Panc1 (cell line): ENCODE data around the gene KIRREL3. TPM values are rescaled to one million over a fixed set of nuclear protein-coding genes. Genes with fewer than 3 reads are reported as not detected.

Experiments
- ATAC-seq: fragments of 200-7000 bp; cut with Tn5 transposase; 2 replicates; pipeline ENCODE4 v1.9.1; 2020; ENCODE audit warnings: mild to moderate bottlenecking, moderate library complexity
- BruUV-seq: library from RNA; stranded (reverse); fragments of 400-500 nt; replicated peaks from 2 replicates; lab custom pipeline; 2021; lab: Mats Ljungman, UMichigan
- CTCF ChIA-PET: fragments of 300-600 bp; sonication (Branson Sonifier 250); formaldehyde crosslinking; loops from one replicate; lab custom pipeline; 2022; ENCODE audit warnings: antibody characterized with exemption; lab: Charles Lee
- POLR2A ChIA-PET: fragments of 300-600 bp; sonication (Branson Sonifier 250); formaldehyde crosslinking; loops from one replicate; lab custom pipeline; 2022; ENCODE audit warnings: antibody characterized with exemption; lab: Charles Lee
- DNase-seq: peaks from one replicate; pipeline ENCODE4 v3.0.0-alpha.2; 2010; ENCODE audit warnings: low read depth, low spot score
- H3K27ac ChIP-seq: 2 replicates; pipeline ENCODE4 v1.5.1; 2011; ENCODE audit warnings: mild to moderate bottlenecking, low read length, inconsistent platforms
- H3K27me3 ChIP-seq: fragments of 200-500 bp; sonication (Bioruptor generic); 2 replicates; pipeline ENCODE4 v1.6.0; 2014; ENCODE audit warnings: low read length, inconsistent platforms; ENCODE audit not compliant: control insufficient read depth, insufficient read depth
- H3K36me3 ChIP-seq: fragments of 200-500 bp; sonication (Bioruptor generic); 2 replicates; pipeline ENCODE4 v1.5.1; 2014; ENCODE audit warnings: inconsistent platforms, mild to moderate bottlenecking, low read length, moderate library complexity; ENCODE audit not compliant: control insufficient read depth, insufficient read depth
- H3K4me1 ChIP-seq: 2 replicates; pipeline ENCODE4 v1.5.1; 2011; ENCODE audit warnings: inconsistent platforms, mild to moderate bottlenecking, low read length, moderate library complexity; ENCODE audit not compliant: control insufficient read depth, insufficient read depth
- H3K4me3 ChIP-seq, 2 experiments: 2 replicates each; pipeline ENCODE4 v1.5.1; 2011 to 2012; ENCODE audit warnings: low read depth in 2 of 2, low read length in 2 of 2, mild to moderate bottlenecking in 2 of 2, inconsistent platforms in 1 of 2, moderate library complexity in 1 of 2
- H3K9me3 ChIP-seq: fragments of 200-500 bp; sonication (Bioruptor generic); 2 replicates; pipeline ENCODE4 v1.5.1; 2014; ENCODE audit warnings: low read depth, mild to moderate bottlenecking, inconsistent platforms, low read length, moderate library complexity; ENCODE audit not compliant: control insufficient read depth, insufficient read depth
- POLR2AphosphoS5 ChIP-seq: IDR thresholded peaks from 2 replicates; pipeline ENCODE4 v1.6.1; 2012; ENCODE audit warnings: mild to moderate bottlenecking, low read depth, low read length, moderate library complexity
- SIN3A ChIP-seq: IDR thresholded peaks from 2 replicates; pipeline ENCODE4 v1.6.1; 2012; ENCODE audit warnings: low read depth, mild to moderate bottlenecking, low read length, moderate library complexity, borderline replicate concordance; ENCODE audit not compliant: insufficient read depth
- TCF7L2 ChIP-seq: IDR thresholded peaks from 2 replicates; pipeline ENCODE4 v1.6.1; 2011; ENCODE audit warnings: mild to moderate bottlenecking, low read depth, low read length, inconsistent platforms
- in situ Hi-C: cut with HindIII; loops from 2 replicates; pipeline ENCODE4 v1.10.0; 2016; ENCODE audit warnings: low sequenced_read_pairs, low pct_unique_long_range_greater_than_20kb
- intact Hi-C: fragments of 100-400 bp; cut with micrococcal nuclease; formaldehyde crosslinking; loops from one replicate; pipeline ENCODE4 v1.10.0; 2022; ENCODE audit not compliant: unreplicated experiment
- total RNA-seq: library from RNA; stranded (reverse); gene quantifications from one replicate; pipeline ENCODE4 v1.2.1, GENCODE V29; 2021; ENCODE audit not compliant: unreplicated experiment
- TF ChIP-seq, protein P1 (sequence below): fragments of 450-650 bp; IDR thresholded peaks from 2 replicates; pipeline ENCODE4 v1.5.1; 2017; ENCODE audit warnings: mild to moderate bottlenecking
- TF ChIP-seq, protein P2 (sequence below), 2 experiments: IDR thresholded peaks; 2 replicates each; pipeline ENCODE4 v1.6.1; 2011 to 2012; ENCODE audit warnings: low read depth in 2 of 2, control low read depth in 1 of 2, low read length in 1 of 2, mild to moderate bottlenecking in 1 of 2, moderate library complexity in 1 of 2; ENCODE audit not compliant: insufficient read depth in 1 of 2

Gene KIRREL3
- total RNA-seq, 1 experiment from 2014 or later, result 0.36 TPM

DNA sequence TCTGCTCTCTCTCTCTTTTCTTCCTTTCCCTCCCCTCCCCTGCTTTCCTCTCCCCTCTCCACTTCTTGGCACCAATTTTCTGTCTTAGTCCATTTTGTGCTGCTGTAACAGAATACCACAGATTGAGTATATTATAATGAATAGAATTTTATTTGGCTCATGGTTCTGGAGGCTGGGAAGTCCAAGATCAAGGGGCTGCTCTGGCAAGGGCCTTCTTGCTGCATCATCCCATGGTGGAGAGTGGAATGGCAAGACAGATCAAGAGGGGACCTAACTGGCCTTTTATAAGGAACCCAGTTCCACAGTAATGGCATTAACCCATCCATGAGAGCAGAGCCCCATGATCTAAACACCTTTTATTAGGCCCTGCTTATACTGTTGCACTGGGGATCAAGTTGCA lies 600.6 kb downstream of the KIRREL3 start:
- H3K9me3 ChIP-seq, result no peaks in the 10 kb centered on the region
- no peaks in the 10 kb centered on the region for H3K36me3 ChIP-seq
- intact Hi-C loops (no loop called here), in situ Hi-C loops (no loop called here)
- BruUV-seq, result no TSS peak
- no peak overlapping the region for H3K27ac ChIP-seq
- DNase-seq (no peak), ATAC-seq (no peak)
- TF ChIP-seq TCF7L2, result no peak
- TF ChIP-seq, protein P1, sequence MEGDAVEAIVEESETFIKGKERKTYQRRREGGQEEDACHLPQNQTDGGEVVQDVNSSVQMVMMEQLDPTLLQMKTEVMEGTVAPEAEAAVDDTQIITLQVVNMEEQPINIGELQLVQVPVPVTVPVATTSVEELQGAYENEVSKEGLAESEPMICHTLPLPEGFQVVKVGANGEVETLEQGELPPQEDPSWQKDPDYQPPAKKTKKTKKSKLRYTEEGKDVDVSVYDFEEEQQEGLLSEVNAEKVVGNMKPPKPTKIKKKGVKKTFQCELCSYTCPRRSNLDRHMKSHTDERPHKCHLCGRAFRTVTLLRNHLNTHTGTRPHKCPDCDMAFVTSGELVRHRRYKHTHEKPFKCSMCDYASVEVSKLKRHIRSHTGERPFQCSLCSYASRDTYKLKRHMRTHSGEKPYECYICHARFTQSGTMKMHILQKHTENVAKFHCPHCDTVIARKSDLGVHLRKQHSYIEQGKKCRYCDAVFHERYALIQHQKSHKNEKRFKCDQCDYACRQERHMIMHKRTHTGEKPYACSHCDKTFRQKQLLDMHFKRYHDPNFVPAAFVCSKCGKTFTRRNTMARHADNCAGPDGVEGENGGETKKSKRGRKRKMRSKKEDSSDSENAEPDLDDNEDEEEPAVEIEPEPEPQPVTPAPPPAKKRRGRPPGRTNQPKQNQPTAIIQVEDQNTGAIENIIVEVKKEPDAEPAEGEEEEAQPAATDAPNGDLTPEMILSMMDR, result no peak
- TF ChIP-seq SIN3A, result no peak
- TF ChIP-seq, protein P2, sequence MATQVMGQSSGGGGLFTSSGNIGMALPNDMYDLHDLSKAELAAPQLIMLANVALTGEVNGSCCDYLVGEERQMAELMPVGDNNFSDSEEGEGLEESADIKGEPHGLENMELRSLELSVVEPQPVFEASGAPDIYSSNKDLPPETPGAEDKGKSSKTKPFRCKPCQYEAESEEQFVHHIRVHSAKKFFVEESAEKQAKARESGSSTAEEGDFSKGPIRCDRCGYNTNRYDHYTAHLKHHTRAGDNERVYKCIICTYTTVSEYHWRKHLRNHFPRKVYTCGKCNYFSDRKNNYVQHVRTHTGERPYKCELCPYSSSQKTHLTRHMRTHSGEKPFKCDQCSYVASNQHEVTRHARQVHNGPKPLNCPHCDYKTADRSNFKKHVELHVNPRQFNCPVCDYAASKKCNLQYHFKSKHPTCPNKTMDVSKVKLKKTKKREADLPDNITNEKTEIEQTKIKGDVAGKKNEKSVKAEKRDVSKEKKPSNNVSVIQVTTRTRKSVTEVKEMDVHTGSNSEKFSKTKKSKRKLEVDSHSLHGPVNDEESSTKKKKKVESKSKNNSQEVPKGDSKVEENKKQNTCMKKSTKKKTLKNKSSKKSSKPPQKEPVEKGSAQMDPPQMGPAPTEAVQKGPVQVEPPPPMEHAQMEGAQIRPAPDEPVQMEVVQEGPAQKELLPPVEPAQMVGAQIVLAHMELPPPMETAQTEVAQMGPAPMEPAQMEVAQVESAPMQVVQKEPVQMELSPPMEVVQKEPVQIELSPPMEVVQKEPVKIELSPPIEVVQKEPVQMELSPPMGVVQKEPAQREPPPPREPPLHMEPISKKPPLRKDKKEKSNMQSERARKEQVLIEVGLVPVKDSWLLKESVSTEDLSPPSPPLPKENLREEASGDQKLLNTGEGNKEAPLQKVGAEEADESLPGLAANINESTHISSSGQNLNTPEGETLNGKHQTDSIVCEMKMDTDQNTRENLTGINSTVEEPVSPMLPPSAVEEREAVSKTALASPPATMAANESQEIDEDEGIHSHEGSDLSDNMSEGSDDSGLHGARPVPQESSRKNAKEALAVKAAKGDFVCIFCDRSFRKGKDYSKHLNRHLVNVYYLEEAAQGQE (IDR thresholded peaks at IDR 0.05; ENCODE audit: insufficient read depth in 1 of 2, low read depth in 2 of 2, low read length in 1 of 2), result no peak
- TF ChIP-seq POLR2AphosphoS5, result no peak
- ChIA-PET CTCF (no interaction called here), POLR2A (no interaction called here)
- no peaks in the 10 kb centered on the region for H3K4me1 ChIP-seq
- no peaks in the 10 kb centered on the region for H3K27me3 ChIP-seq
- no peak overlapping the region for H3K4me3 ChIP-seq

DNA sequence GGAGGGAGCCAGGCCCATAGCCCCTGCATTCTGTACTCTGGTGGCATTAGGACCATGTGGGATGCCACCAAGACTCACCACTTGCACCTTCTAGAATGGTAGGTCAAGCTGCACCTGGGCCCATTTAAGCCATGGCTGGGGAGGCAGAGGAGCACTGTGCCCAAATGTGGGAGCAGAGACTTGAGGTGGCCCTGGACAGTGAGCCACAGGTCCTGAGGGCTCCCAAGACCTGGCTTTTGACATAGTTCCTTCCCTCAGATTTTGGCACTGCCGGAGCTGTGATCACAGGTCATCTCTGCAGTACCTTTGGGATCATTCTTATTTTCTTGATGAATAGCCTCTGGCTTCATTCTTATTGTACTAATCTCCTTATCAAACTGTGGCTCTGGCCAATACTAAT lies 601.8 kb downstream of the KIRREL3 start:
- POLR2A ChIA-PET, result no interaction called here
- Histone ChIP-seq H3K9me3 (no peaks in the 10 kb centered on the region), H3K27ac (no peak overlapping the region), H3K36me3 (no peaks in the 10 kb centered on the region), H3K27me3 (no peaks in the 10 kb centered on the region), H3K4me1 (no peaks in the 10 kb centered on the region), H3K4me3 (no peak overlapping the region)
- no TSS peak for BruUV-seq
- in situ Hi-C loops, result no loop called here
- intact Hi-C loops, result no loop called here
- TF ChIP-seq, protein P1, result no peak
- TF ChIP-seq TCF7L2 (no peak), POLR2AphosphoS5 (no peak), SIN3A (no peak)
- TF ChIP-seq, protein P2 (IDR thresholded peaks at IDR 0.05; ENCODE audit: insufficient read depth in 1 of 2, low read depth in 2 of 2, low read length in 1 of 2), result no peak
- CTCF ChIA-PET, result no interaction called here
- ATAC-seq (no peak), DNase-seq (no peak)
